NCI-H526 treated with DMSO at 0.1 percent for 48 hours (cell line): ENCODE results near the gene ANKK1.

Experiments used
- DNase-seq: peaks from one replicate; lab custom pipeline; 2025; lab: John Stamatoyannopoulos, UW

ANKK1 gene

DNA sequence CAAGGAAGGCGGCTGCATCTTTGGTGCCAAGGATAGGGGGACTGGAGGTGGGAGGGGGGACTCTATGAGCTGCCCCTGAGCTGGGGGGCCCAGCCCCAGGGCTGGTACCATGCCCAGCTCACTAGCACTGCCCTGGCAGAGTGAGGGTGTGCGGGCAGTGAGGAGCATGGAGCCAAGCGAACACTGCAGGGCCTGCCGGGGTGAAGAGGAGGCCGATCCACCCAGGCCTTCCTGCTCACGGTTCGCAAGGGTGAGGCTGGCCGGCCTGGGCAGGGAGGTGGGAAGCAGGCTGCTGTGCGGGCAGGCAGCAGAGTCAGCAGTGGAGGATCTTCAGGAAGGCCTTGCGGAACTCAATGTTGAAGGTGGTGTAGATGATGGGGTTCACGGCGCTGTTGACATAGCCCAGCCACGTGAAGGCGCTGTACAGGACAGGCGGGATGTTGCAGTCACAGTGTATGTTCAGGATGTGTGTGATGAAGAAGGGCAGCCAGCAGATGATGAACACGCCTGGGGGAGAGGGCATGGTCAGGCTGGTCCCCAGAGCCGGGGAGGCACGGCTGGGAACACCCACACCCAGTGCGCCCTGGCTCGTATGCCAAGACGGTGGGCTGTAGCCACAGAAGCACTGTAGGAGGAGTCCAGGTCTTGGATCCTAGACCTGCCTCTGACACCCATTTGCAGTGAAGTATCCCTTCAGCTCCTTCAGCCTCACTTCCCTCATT, 23.0 kb downstream of the ANKK1 start:
- no peak for DNase-seq

DNA sequence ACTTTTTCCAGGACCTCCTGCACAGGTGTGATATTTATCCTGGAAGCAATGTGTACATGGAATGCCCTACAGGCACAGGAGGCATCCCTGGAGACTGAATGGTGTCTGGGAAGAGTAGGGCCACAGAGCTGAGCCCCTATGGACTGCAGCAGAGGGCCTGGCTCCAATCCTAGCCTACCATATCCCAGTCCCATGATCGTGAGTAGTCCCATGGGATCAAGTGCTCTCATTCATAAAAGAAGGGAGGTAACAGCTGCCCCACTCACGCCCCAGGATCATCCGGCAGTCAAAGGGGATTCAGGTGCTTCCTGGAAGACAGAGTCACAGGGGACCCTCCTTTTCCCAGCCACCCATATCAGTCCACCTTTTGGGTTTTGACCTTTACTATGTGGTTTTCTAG, 24.0 kb downstream of the ANKK1 start:
- DNase-seq: peak; percentile 14

DNA sequence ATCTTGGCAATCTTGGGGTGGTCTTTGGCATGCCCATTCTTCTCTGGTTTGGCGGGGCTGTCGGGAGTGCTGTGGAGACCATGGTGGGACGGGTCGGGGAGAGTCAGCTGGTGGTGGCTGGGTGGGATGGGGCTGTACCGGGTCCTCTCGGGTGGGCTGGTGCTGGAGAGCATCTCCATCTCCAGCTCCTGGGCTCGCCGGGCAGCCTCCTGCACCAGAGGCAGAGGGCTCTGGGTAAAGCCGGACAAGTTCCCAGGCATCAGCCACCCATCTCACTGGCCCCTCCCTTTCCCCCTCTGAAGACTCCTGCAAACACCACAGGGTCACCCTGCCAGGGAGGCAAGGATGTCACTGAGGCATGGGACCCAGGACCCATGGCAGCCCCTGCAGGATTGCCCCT, 25.1 kb downstream of the ANKK1 start:
- no peak for DNase-seq

DNA sequence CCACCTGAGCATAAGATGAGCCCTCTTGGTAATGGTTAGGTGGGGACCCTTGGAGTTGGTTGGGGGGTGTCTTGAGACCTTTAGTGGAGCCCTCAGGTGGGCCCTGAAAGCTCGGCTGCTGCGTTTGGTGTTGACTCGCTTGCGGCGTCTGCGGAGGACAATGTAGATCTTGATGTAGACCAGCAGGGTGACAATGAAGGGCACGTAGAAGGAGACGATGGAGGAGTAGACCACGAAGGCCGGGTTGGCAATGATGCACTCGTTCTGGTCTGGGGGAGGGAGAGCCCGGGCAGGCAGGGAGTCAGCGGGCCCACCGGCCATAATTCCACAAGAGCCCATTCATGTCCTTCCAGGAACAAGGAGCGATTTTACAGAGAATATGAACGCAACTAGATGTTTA, 27.8 kb downstream of the ANKK1 start:
- DNase-seq: no peak

DNA sequence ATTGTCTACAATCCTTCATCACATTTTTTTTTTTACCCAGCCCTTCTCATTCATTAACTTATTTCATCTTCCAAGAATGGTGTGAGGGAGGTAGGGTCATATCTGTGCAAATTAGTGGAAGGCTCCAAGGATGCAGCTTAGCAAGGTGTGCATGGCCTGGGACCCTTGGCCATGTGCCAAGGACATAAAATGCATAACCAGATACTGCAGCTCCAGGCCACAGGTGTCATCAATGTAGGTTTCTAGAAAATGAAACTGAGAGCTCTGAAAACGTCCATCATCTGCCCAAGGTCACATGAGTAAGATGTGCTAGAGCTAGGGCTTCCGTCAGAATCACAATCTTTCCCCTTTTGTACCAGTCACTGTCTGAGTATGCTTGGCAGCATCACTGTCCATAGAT, 29.8 kb downstream of the ANKK1 start:
- DNase-seq: no peak

DNA sequence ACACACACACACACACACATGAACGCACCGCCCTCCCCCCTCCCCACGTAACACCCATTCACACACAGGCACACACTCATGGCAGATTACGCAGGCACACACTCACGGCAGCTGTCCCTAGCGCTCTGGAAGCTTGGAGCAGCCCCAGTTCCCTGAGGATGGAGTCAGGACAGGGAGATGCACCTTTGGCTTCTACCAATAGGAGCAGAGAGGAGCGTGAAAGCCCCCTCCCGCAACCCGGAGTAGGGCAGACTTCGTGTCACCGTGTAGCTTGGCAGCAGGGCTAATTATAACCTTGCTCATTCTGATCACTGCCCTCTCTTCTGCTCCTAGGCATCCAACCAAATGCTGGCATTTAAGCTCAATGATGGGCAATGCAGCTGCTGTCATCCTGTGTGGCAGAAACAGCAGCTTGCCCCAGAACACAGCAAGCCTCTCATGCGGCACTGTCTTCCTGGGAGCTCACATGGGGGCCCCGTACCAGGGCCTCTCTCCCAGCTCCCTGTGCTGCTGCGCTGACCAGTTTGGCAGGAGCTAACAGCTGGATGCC, 31.9 kb downstream of the ANKK1 start:
- DNase-seq: no peak

DNA sequence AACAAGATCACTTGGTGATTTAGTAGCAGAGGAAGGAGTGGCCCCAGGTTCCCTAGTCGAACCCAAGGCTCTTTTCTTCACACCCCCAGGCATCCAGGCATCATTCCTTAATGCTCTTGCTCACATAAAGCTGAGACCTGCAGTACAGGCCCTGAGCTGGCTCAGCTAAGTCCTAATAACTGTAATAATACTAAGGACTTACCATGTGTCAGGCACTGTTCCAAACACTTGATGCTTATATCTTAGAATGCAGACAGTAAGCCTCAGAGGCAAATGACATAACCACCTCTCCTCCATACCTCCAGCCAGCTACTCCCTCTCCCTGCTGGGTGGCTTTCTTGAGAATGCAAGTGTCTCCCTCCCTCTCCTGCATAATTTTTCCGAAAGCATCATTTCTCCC, 33.2 kb downstream of the ANKK1 start:
- DNase-seq: no peak

DNA sequence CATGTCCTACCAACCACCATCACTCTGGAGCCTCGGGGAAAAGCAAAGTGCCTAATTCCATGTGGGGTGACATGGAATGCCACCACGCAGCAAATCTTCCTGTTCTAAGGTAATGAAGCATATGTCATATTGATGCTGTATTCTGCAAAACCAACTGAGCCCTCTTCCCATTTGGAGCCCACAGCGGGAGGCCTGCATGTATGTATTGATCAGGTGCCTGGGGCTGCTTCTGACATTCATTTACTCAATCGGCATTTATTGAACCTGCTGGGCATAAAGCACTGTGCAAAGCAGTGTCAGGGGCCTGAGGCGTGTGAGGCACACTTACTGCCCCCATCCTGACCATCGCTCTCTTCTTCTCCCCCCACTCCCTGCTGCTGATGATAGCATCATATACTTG, 39.1 kb downstream of the ANKK1 start:
- no peak for DNase-seq

DNA sequence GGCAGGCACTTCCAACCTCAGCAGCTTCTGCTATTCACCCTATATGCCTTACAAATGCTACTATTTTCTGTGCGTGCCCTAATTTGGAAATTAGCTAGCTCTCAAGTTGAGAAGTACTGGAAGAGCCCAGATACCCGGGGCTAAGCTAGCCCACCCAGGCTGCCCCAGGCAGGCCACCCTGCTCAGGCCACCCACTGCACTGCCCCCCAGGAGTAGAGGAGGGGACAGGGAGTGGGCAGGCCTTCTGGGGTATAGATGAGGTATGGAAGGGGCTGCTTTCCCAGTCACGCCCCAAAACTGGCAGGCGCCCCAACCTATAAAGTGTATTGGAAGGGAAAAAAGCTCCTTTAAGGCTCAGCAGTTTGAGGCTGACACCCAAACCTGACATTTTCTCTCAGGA, 44.2 kb downstream of the ANKK1 start:
- no peak for DNase-seq

DNA sequence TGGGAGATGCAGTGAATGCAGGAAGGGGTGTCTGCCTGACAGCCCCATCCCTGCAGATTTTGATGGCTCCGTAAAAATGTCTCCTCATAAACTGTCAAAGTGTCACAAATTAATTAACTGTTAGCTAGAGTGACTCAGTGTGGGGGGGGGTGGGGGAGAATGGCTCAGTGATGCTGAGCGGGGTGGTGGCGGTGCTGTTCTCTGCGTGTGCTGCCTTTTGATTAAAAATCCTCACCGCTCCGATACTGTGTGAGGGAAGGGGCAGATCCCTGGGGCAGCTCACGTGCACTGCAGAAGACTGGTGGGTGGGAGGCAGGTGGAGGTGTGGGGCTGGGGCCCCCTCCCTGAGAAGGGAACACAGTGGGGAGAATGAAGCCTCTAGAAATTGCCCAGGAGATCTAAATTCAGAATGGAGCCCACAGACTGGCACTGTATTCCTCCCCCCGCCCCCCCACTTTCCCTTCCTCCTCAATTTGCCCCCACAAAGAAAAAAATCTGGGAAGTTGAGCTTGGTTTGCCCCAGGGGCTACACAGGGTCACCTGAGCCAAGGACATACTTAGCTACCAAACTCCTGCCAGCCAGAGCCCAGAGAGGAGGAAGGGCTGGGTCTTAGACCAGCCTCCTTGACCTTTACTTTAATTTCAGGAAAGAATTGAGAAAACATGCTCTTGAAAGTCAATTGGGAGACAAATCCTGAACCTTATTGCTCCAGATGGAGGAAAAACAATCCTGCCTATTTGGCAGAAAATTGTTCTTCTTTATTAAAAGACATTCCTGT, 47.8 kb downstream of the ANKK1 start:
- no peak for DNase-seq

DNA sequence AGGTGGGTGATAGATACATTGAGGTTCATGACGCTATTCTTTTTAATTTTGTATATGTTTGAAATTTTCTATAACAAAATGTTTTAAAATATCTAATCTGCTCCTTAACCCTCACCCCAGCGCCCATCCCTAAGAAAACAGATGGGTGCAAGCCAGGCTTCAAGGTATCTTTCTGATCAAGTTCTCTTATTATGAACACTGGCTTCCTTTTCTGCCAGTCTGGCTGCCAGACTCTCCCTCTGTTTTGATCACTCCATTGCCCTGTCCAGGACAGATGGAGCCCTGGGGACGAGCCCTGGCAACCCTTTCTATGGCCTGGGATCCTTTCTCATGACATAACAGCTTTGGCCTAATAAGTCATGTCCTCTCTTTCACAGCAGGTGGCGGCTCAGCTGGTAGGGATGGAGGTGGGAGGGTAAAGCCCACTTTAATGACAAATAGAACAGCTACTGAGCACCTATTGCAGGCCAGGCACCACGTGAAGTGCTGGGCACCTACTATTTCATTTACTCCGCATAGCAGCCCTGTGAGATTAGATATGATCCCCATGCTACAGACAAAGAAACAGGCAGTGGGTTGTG, 49.2 kb downstream of the ANKK1 start:
- no peak for DNase-seq

DNA sequence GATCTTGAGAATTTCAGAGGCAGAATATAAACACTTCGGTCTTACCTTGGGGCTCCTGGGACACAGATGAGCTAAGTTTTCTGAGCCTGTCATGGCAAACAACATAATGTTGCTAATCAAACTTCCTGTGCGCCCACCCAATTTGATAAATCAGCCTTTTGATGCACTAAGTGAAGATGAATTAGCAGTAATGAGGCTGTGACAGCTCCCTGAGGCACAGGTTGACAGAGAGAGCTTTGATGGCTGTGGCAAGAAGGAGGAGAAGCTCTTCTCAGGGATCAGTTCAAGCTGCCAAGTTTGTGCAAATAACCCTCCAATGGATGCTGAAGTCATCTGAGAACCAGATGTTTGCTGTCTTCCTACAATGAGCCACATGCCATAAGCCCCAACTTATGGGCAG, 53.2 kb downstream of the ANKK1 start:
- no peak for DNase-seq

DNA sequence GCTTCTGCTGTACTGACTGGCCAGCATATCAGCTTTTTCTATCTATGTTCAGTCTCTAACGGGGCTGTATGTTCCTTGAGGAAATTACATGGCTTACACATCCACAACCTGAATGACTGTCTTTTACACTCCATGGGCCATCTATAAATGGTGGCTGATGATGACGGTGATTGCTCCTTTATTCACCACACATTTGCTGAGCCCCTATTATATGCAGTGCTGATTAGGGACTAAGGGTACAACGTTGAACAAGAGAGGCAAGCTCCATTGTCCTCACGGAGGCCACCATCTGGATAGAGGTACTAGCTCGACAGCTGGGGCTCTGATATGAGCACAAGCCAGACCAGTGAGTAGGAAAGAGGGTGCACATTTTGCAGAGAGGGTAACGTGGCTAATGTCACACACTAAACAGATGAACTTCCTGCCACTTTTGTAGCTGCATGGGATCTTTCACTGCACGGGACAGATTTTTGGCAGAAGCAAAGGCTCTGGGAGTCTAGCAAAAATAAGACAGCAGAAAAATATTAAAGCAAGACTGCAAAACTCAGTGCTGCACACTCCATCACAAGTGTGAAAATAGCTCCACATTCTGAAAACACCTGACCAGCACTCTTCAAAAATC, 57.0 kb downstream of the ANKK1 start:
- no peak for DNase-seq

DNA sequence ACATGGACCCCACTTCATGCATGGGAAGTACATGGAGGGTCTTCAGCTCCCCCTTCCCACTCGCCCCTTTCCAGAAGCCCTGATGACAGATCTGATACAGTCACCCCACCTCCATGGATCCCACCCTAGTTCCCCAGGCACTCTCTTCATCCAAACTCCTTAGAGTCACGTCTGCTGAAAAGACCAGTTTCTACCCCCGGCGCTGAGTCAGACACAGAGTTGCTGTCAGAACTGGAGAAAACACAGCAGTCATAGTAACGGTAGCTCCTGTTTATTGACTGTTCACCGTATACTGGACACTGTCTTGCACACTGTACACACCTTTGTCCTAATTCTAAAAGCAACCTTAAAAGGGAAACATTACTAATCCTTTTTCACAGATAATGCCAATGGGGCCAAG, 58.5 kb downstream of the ANKK1 start:
- DNase-seq: no peak

DNA sequence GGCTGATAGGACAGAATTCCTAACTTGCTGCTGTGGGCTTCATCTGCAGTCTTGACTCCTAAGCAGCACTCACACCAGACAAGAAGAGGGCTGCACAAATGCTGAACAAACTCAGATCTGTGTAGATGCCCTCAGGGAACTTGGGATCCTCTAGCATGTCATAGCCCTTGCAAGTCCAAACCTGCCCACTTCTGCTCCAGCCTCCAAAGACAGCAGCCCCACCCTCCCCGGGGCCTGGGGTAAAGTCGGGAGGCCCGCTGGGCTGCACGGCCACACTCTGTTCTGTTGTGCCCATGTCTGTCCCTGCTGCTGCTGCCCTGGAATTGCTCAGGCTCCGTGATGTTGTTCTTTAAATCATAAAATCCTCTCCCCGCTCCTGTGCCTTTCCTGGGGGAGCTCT, 59.4 kb downstream of the ANKK1 start:
- DNase-seq: peak; percentile 98

DNA sequence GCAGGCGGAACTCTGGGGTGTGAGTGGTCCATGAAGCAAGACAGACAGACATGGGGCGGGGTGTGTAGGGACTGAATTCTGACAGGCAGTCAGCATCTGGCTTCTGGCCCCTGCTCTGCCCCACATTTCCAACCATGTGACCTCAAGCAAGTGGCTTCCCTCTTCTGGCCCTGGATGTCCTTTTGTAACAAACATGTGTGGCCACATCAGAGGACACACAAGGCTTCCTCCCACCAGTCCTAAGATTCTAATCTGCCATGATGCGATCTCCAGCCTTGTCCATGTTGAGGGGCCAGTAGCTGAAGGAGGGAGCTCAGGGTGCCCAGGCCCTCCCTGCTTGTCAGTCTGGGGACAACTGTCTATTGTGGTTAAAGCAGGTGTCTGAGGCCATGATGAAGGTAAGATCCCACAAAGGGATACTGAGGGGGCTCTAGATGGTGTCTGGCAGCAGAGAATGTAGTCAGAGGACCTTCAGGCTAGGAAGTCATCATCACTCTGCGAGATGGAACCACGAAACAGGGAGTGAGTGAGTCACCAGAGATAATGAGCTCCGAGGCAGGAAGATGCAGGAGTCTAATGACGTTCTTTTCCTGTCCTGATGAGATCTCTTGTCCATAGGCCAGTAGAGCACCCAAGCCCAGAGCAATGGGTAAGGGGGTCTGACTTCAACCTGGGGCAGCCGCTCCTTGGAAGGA, 60.2 kb downstream of the ANKK1 start:
- no peak for DNase-seq

DNA sequence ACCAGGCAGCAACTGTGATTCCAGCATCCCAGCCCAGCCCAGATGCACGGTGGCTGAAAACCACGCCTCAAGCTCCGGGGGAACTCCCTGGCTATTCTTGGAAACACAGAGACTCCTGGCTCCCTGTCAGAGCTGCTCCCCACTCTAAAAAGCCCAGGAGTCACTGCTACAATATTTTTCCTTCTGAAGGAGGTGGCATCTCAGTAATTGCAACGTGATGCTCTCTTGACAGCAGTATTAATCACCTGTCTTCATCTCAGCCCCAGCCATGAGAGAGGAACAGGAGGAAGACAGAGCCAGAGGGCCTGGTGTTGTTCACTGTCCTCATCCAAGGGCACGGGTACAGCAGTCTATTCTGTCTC, 60.7 kb downstream of the ANKK1 start:
- no peak for DNase-seq

DNA sequence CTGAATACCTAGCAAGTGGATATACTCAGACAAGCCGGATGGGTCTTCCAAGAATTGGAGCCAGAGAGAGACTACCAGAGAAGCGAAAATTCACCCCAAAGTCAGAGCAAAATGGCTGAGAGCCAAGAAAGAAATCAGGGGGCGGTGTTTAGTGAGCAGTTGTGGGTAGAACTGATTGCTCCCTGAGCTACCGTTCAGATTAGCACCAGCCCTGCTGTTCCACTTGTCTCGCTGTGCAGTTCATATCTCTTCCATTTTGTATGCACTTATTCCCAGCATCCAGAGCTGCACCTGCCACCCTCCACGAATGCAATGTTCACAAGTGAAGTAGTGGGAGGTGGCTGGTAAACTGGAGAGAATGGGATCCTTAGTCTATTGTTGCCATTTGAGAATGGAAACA, 62.2 kb downstream of the ANKK1 start:
- DNase-seq: no peak
